ENCODE measurements around the gene TMX2.

DNA sequence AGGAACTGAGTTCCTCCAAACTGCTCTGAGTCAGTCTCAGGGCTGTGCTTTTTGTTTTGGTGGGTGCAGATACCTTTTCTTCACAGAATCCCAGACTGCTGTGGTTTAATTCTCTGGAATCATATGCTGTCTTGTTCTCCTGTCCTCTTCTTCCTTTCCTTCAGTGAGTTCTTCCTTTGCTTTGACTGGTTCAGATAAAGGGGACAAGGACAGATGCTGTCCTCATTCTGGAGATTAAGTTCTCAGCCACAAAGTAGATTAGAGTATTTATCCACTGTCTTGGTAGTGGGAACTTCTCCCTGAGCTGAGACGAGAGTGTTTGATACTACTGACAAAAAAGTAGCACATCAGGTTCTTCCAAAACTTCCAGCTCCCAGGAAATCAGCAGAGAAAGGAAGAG, 31.2 kb upstream of the TMX2 start:
- TF ChIP-seq, protein P1, sequence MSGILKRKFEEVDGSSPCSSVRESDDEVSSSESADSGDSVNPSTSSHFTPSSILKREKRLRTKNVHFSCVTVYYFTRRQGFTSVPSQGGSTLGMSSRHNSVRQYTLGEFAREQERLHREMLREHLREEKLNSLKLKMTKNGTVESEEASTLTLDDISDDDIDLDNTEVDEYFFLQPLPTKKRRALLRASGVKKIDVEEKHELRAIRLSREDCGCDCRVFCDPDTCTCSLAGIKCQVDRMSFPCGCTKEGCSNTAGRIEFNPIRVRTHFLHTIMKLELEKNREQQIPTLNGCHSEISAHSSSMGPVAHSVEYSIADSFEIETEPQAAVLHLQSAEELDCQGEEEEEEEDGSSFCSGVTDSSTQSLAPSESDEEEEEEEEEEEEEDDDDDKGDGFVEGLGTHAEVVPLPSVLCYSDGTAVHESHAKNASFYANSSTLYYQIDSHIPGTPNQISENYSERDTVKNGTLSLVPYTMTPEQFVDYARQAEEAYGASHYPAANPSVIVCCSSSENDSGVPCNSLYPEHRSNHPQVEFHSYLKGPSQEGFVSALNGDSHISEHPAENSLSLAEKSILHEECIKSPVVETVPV (CRISPR knock-in tag; IDR thresholded peaks at IDR 0.05), result no peak
- no peak for TF ChIP-seq PPARA (CRISPR knock-in tag; IDR thresholded peaks at IDR 0.05; ENCODE audit: borderline replicate concordance)
